DOHH2 (cell line): ENCODE results near the gene AKR1B1.

ENCODE experiments used
- H3F3A ChIP-seq: fragments of 200-600 bp; sonication (generic), shearing (Covaris generic); 2 replicates; pipeline ENCODE4 v1.6.0; 2016; ENCODE audit warnings: antibody characterized with exemption, mild to moderate bottlenecking; ENCODE audit not compliant: control insufficient read depth, insufficient read depth
- H3K27ac ChIP-seq: fragments of 200-600 bp; sonication (generic); 2 replicates; pipeline ENCODE4 v1.5.1; 2014; ENCODE audit warnings: low read depth, mild to moderate bottlenecking, low read length, moderate library complexity
- H3K27me3 ChIP-seq: fragments of 200-600 bp; sonication (generic); 2 replicates; pipeline ENCODE4 v1.6.1; 2014; ENCODE audit warnings: mild to moderate bottlenecking, low read length, mixed read lengths; ENCODE audit not compliant: control insufficient read depth
- H3K36me3 ChIP-seq: fragments of 200-600 bp; sonication (generic); 2 replicates; pipeline ENCODE4 v1.6.1; 2014; ENCODE audit warnings: mild to moderate bottlenecking, low read length, moderate library complexity, mixed read lengths; ENCODE audit not compliant: control insufficient read depth
- H3K4me1 ChIP-seq: fragments of 200-600 bp; sonication (generic); 2 replicates; pipeline ENCODE4 v1.6.1; 2014; ENCODE audit warnings: mild to moderate bottlenecking, low read length, mixed read lengths; ENCODE audit not compliant: control insufficient read depth
- H3K4me2 ChIP-seq: fragments of 200-600 bp; sonication (generic); 2 replicates; pipeline ENCODE4 v1.6.0; 2014; ENCODE audit warnings: mild to moderate bottlenecking, low read length, moderate library complexity
- H3K4me3 ChIP-seq: fragments of 200-600 bp; sonication (generic); 2 replicates; pipeline ENCODE4 v1.5.1; 2014; ENCODE audit warnings: mild to moderate bottlenecking, low read length, mixed read lengths
- H3K79me2 ChIP-seq: fragments of 200-600 bp; sonication (generic); 2 replicates; pipeline ENCODE4 v1.6.1; 2014; ENCODE audit warnings: mild to moderate bottlenecking, low read length, mixed read lengths; ENCODE audit not compliant: control insufficient read depth
- H3K9me2 ChIP-seq: fragments of 200-600 bp; sonication (generic); replicated peaks from 2 replicates; pipeline ENCODE4 v1.6.1; 2014; ENCODE audit warnings: mild to moderate bottlenecking, low read length, mixed read lengths; ENCODE audit not compliant: control insufficient read depth
- H3K9me3 ChIP-seq: fragments of 200-600 bp; sonication (generic); 2 replicates; pipeline ENCODE4 v1.6.1; 2014; ENCODE audit warnings: antibody characterized with exemption, low read length, mixed read lengths; ENCODE audit not compliant: control insufficient read depth, insufficient read depth
- H4K20me1 ChIP-seq: fragments of 200-600 bp; sonication (generic); 2 replicates; pipeline ENCODE4 v1.6.0; 2014; ENCODE audit warnings: low read depth, mild to moderate bottlenecking, antibody characterized with exemption, low read length, moderate library complexity; ENCODE audit not compliant: control insufficient read depth, insufficient read depth
- EZH2phosphoT487 ChIP-seq: fragments of 200-600 bp; sonication (generic); IDR thresholded peaks from 2 replicates; pipeline ENCODE4 v1.6.1; 2017; ENCODE audit warnings: borderline replicate concordance, mild to moderate bottlenecking, antibody characterized with exemption, low read length, moderate library complexity, mixed read lengths
- TF ChIP-seq, protein P1 (sequence below): fragments of 200-600 bp; sonication (generic); IDR thresholded peaks from one replicate; pipeline ENCODE4 v1.5.1; 2014; ENCODE audit warnings: antibody characterized with exemption, mild to moderate bottlenecking, low read depth, low read length; ENCODE audit not compliant: poor library complexity, severe bottlenecking

Gene AKR1B1

DNA sequence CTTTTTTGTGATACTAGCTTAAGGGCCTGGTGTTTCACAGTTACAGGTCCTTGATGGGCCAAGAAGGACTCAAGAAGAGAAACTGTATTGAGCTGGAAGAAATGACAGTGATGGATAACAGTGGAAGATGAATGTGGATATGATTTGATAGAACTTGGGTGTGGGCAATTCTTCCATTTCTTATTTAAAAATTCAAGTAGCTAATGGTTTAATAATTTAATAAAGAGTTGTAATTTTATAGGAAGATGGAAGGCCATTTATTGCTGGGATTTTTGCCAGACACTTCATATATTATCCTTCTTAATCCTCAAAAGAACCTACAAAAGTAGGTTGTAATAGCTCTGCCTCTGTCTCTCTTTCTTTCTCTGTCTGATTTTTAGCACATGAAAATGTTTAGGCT lies 21.3 kb upstream of the AKR1B1 start:
- H3K4me1 ChIP-seq, result no peaks in the 10 kb centered on the region
- no peaks in the 10 kb centered on the region for H3K79me2 ChIP-seq
- H3K27ac ChIP-seq, result no peak overlapping the region
- no peaks in the 10 kb centered on the region for H3K9me2 ChIP-seq
- no peaks in the 10 kb centered on the region for H3K36me3 ChIP-seq
- no peaks in the 10 kb centered on the region for H3F3A ChIP-seq
- no peak for TF ChIP-seq EZH2phosphoT487
- TF ChIP-seq, protein P1, sequence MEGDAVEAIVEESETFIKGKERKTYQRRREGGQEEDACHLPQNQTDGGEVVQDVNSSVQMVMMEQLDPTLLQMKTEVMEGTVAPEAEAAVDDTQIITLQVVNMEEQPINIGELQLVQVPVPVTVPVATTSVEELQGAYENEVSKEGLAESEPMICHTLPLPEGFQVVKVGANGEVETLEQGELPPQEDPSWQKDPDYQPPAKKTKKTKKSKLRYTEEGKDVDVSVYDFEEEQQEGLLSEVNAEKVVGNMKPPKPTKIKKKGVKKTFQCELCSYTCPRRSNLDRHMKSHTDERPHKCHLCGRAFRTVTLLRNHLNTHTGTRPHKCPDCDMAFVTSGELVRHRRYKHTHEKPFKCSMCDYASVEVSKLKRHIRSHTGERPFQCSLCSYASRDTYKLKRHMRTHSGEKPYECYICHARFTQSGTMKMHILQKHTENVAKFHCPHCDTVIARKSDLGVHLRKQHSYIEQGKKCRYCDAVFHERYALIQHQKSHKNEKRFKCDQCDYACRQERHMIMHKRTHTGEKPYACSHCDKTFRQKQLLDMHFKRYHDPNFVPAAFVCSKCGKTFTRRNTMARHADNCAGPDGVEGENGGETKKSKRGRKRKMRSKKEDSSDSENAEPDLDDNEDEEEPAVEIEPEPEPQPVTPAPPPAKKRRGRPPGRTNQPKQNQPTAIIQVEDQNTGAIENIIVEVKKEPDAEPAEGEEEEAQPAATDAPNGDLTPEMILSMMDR, result no peak
- H3K4me3 ChIP-seq, result no peak overlapping the region
- H4K20me1 ChIP-seq, result no peaks in the 10 kb centered on the region
- H3K9me3 ChIP-seq, result no peaks in the 10 kb centered on the region
- no peaks in the 10 kb centered on the region for H3K27me3 ChIP-seq
- H3K4me2 ChIP-seq, result no peak overlapping the region

DNA sequence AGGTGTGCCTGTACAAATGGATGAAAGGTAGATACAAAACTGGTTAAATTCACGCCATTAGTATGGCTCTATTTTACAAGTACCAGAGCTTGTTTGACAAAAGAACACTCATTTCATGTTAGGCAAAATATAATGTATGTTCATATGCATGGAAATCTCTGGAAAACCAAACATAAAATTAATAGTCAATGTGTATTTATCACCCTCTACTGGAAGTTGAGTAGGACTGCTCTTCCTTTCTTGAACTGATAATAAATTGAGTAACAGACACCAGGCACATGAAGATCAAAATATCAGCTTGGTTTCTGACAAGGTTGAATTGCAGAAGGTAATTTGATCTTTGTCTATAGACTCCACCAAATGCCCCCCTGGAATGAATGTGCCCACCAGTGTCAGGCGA lies 19.8 kb upstream of the AKR1B1 start:
- H3K4me1 ChIP-seq, result no peaks in the 10 kb centered on the region

DNA sequence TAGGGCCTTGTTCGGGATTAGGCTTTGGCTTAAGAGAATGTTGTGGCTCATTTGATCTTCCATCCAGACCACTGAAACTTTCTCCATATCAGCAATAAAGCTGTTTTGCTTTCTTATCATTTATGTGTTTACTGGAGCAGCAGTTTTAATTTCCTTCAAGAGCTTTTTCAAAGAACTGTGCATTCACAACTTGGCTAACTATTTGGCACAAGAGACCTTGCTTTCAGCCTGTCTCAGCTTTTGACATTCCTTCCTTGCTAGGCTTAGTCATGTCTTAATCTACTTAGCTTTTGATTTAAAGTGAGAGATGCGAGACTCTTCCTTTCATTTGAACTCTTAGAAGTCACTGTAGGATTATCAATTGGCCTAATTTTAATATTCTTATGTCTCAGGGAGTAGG lies 19.1 kb upstream of the AKR1B1 start:
- no peaks in the 10 kb centered on the region for H3K9me3 ChIP-seq
- no peak for TF ChIP-seq EZH2phosphoT487
- no peak overlapping the region for H3K4me2 ChIP-seq
- no peaks in the 10 kb centered on the region for H3F3A ChIP-seq
- H3K27ac ChIP-seq, result no peak overlapping the region
- H4K20me1 ChIP-seq, result no peaks in the 10 kb centered on the region
- no peaks in the 10 kb centered on the region for H3K9me2 ChIP-seq
- no peaks in the 10 kb centered on the region for H3K36me3 ChIP-seq
- no peaks in the 10 kb centered on the region for H3K27me3 ChIP-seq
- H3K4me1 ChIP-seq, result no peaks in the 10 kb centered on the region
- no peak overlapping the region for H3K4me3 ChIP-seq
- H3K79me2 ChIP-seq, result no peaks in the 10 kb centered on the region

More for the DNA sequence above, 19.8 kb upstream of the AKR1B1 start:
- no peaks in the 10 kb centered on the region for H4K20me1 ChIP-seq
- H3K27ac ChIP-seq, result no peak overlapping the region
- TF ChIP-seq, protein P1, result no peak
- TF ChIP-seq EZH2phosphoT487, result no peak
- no peaks in the 10 kb centered on the region for H3K9me2 ChIP-seq
- H3K4me3 ChIP-seq, result no peak overlapping the region
- no peaks in the 10 kb centered on the region for H3K27me3 ChIP-seq
- no peaks in the 10 kb centered on the region for H3K36me3 ChIP-seq
- H3K4me2 ChIP-seq, result no peak overlapping the region
- H3K9me3 ChIP-seq, result no peaks in the 10 kb centered on the region
- H3K79me2 ChIP-seq, result no peaks in the 10 kb centered on the region
- H3F3A ChIP-seq, result no peaks in the 10 kb centered on the region

DNA sequence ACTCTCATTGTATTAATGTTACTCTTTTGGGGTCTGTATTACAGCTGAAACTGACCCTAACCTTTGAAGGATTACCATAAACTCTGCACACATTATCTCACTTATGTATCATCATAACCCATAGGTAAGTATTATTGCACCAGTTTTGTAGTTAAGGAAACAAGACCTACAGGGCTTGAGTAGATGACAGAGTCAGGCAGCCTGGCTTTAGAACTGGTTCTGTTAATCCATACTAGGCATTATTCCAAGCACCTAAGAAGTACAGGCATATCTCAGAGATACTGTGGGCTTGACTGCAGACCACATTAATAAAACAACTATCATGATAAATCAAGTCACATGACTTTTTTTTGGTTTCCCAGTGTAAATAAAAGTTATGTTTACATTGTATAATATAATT lies 17.1 kb upstream of the AKR1B1 start:
- H3K4me2 ChIP-seq, result no peak overlapping the region
- no peaks in the 10 kb centered on the region for H3F3A ChIP-seq
- H3K27me3 ChIP-seq, result no peaks in the 10 kb centered on the region
- H3K79me2 ChIP-seq, result no peaks in the 10 kb centered on the region
- H3K36me3 ChIP-seq, result no peaks in the 10 kb centered on the region
- no peak overlapping the region for H3K4me3 ChIP-seq
- H4K20me1 ChIP-seq, result no peaks in the 10 kb centered on the region
- H3K4me1 ChIP-seq, result no peaks in the 10 kb centered on the region
- no peaks in the 10 kb centered on the region for H3K9me2 ChIP-seq
- no peaks in the 10 kb centered on the region for H3K9me3 ChIP-seq
- H3K27ac ChIP-seq, result no peak overlapping the region
- TF ChIP-seq, protein P1, result no peak
- no peak for TF ChIP-seq EZH2phosphoT487
